GM19452 (cell line): ENCODE data around the gene PDE4D.
"Not testable (repeated sequence)": the region's sequence is repeated elsewhere in the genome, so short reads cannot be mapped to it uniquely, and the experiment has no call there.

ENCODE experiments used
- ATAC-seq: cut with Tn5 transposase; IDR thresholded peaks from one replicate; pipeline ENCODE4 v1.9.1; 2021; ENCODE audit not compliant: unreplicated experiment

PDE4D gene

DNA sequence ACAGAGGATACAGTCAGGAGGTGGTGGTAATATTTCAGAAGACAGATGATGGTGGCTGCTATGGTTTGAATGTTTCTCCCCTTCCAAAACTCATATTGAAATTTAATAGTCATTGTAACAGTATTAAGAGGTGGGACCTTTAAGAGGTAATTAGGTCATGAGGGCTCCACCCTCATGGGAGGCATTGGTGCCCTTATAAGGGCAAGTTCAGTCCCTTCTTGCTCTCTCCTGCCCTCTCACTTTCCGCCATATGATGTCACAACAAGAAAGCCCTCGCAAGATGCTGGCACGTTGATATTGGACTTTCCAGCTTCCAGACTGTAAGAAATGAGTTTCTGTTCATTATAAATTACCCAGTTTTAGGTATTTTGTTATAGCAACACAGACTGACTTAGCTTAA lies 274.9 kb downstream of the PDE4D start:
- no peak for ATAC-seq

DNA sequence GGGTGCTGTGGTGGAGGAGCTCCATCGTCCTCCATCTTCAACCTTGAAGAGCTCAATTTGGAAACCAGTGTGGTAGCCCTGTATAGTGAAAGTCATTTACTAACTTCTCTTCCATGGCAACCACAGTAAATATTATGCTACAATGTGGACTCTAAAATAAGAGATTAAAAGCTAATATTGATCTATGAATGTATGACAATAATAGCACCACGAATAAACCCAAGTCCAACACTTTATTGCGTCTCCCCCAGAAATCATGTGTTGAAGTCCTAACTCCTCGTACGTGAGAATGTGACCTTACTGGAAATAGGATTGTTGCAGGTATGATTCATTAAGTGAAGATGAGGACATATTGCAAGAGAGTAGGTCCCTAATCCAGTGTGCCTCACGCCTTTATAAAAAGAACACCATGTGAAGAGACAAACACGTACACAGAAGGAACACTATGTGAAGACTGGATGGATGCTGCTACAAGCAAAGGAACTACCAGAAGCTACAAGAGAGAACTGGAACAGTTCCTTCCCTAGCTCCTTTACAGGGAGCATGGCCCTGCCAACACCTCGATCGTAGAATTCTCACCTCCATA lies 276.2 kb downstream of the PDE4D start:
- no peak for ATAC-seq

- ATAC-seq: no peak
Observed at GRCh38 chr5:59616413-59616812, 277.1 kb downstream of the PDE4D start.

DNA sequence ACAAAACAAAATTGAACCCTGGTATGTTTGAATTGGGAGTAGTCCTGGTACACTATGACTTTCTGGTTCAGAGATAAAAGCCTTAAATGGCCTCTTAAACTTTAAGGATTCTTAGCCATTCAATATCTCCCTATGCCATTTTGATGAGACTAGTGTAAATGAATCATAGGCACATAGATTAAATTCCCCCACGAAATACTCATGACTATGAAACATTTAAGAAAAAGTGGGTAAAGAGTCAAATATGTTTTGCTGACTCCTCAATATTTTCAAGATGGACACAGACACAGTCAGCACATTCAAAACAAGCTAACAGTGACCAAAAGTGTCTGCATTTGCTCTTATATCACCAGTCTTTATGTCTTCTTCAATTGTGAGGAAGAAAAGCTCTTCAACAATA lies 278.3 kb downstream of the PDE4D start:
- no peak for ATAC-seq

DNA sequence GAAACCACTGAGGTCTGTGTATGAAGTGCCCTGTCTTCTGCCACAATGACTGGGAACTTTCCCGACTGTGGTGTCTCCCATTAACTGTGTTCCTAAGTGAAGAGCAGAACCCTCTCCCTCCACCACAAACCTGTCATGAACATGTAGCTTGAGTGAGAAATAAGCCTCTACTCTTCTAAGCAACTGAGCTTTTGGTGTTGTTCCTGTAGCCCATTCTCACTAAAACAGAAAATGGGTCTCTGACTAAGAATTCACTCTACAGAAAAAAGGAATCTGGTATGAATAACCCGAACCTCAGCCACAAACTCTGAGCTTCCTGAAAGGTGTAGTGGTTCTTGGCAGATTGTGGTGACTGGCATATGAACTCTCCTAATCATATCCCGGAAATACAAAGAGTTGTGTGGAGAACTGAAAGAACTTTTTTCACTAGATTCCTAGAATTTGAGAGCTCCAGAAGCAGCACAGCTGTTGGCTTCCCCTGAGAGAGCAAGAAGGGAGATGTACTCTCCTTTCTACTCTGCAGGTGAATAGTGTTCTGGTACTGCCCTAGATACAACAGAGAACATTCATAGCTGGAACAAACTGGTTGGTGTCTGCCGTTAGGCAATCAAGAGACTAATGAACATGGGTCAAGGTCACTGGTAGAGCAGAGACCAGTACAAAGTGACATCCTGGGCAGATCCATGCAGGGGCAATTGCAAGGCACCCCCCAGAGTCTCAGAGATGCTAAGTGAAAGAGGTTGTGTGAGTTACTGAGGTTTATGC lies 283.8 kb downstream of the PDE4D start:
- ATAC-seq: peak; percentile 49

GRCh38 chr5:59608745-59609144 lies 284.8 kb downstream of the PDE4D start:
- ATAC-seq: peak; percentile 67

- ATAC-seq: no peak
Observed at GRCh38 chr5:59607138-59607765, 286.3 kb downstream of the PDE4D start.

- ATAC-seq: no peak
Observed at GRCh38 chr5:59605915-59606314, 287.6 kb downstream of the PDE4D start.

- no peak for ATAC-seq
Observed at GRCh38 chr5:59604111-59604510, 289.4 kb downstream of the PDE4D start.

DNA sequence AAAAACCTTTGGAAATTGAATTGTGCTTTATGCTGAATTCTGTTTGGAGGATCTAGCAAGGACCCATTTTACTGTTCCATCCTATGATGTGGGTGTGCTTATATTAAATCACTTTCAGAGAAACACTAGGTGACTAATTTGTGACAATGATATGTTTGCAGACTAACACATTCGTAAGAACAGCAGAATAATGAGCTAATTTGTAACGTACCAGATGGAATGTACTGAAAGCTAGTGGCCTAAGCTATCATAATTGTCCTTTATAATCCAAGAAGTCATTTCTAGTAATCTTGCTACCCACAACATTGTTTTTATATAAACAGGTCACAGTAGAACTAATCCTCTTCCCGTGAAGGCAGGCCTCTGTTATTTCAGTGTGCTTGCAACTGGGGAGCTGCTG lies 292.5 kb downstream of the PDE4D start:
- ATAC-seq: no peak

DNA sequence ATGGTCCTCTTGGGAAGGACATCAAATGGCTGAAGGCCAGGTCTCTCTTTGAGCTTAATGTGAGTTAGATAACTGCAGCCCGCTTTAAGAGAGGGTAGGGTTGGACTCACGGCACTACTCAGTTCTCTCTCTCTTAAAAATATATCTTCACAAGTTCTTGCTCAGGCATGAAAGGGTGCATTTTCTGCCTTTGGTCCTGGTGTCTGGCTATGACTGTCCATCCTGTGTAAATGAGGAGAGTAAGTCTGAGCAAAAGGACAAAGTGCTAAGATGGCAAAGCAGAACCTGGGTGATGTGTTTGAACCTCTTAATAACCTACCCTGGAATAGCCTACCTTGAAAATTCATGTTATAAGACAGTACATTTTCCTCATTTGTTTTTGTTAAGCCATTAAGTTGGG lies 293.4 kb downstream of the PDE4D start:
- ATAC-seq: no peak

- ATAC-seq: no peak
Observed at GRCh38 chr5:59599729-59600128, 293.8 kb downstream of the PDE4D start.

GRCh38 chr5:59598547-59598874 lies 295.0 kb downstream of the PDE4D start:
- ATAC-seq: no peak

GRCh38 chr5:59597690-59598546 lies 295.6 kb downstream of the PDE4D start:
- ATAC-seq: no peak

GRCh38 chr5:59596586-59597350 lies 296.8 kb downstream of the PDE4D start:
- ATAC-seq: no peak

- not testable (repeated sequence) for ATAC-seq
Observed at GRCh38 chr5:59594118-59594517, 299.4 kb downstream of the PDE4D start.

DNA sequence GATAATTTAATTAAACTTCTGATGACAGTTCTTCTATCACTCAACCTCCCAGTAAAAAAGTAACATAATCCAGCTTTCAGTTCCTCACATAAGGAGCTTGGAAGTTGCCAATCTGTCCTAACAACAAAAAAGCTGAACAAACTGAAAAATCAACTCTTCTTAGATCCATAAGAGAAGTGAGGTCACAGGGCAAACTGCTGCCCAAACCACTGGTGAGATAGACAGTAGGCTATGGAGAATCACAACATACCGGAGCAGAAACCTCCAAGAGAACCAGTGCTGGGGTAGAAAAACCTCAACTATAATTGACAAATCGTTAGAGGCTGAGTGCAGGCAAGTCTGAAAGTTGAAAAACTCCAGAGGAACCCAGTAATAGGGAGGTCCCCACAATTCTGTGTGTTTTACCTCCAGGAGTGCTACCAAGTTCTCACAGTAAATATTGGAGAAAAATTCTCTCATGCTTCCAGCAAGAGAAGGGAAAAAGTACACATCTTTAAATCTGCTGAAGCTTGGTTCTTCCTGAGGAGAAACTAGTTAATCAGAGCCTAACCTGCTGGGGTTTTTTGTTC lies 300.0 kb downstream of the PDE4D start:
- ATAC-seq: no peak

DNA sequence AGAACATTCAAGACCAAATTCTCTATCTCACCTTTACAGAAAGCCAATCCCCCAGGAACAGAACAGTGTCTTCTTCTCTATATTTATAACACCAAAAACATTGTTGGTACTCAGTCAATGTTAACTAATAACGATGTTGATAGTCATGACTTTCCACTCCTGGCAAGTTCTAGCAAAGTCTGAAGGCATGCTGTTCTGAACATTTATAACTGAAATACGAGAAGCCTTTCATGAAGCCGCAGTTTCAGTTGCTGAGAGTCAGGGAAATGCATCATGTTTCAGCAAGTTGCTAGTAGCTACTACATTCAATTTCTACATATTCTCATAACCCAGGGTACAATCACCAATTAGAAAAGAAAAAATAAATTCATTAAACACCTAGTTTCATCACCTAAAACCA lies 301.4 kb downstream of the PDE4D start:
- ATAC-seq: no peak

- ATAC-seq: peak; percentile 92
Observed at GRCh38 chr5:59591162-59591561, 302.4 kb downstream of the PDE4D start.

GRCh38 chr5:59588922-59589321 lies 304.6 kb downstream of the PDE4D start:
- no peak for ATAC-seq
